Fibroblast of gingiva (primary cell): ENCODE results near the gene RENBP.
A peak's percentile ranks its signal among the peaks of the same experiment; 100 is the strongest.

Experiments
- DNase-seq: peaks from one replicate; pipeline ENCODE4 v3.0.0-alpha.2; 2011; ENCODE audit warnings: low read depth

RENBP gene

DNA sequence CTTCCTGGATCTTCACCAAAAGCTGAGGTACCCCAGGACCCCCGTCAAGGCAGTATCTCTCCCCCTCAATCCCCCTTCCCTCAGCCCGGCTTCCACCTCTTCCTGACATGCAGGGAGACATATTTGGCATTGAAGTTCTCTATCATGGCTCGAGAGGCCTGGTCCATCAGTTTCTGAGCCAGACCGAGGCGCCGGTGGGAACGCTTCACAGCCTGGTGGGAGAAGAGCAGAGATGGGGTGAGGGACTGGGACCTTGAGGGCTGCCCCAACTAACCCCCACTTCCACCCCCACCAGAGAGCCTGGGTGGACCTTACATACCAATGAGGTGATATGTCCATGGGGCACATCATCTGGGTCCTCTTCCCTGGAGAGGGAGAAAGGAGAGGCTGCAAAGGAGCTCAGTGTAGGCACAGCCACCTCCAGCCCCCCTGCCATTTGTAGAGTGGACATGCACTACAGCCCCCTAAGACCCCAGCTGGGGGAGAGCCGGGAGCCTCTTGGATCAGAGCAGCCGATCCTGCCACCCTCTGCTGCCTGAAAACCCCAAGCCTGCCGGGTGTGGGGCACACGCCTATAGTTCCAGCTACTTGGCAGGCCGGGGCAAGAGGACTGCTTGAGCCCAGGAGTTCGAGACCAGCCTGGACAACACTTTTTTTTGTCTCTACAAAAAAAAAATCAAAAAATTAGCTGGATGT is 12.1 kb downstream of the RENBP start:
- DNase-seq = no peak

DNA sequence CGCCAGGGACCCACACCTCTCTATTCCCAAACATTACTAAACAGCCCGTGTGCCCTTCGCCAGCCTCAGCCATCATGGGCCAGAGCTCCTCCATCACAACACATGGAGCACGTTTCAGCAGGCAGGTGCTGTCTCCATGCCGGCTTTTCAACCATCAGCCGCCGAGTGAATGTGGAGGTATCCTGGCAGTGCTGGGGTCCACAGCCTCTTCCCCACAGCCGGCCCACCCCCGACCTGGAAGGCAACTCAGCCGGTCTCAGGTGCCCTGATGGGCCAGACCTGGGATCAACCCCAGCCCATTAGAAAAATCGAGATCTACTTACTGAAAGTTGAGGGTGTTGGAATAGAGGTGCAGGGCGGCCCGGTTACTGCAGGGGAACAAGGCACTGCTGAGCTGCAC is 12.7 kb downstream of the RENBP start:
- no peak for DNase-seq

DNA sequence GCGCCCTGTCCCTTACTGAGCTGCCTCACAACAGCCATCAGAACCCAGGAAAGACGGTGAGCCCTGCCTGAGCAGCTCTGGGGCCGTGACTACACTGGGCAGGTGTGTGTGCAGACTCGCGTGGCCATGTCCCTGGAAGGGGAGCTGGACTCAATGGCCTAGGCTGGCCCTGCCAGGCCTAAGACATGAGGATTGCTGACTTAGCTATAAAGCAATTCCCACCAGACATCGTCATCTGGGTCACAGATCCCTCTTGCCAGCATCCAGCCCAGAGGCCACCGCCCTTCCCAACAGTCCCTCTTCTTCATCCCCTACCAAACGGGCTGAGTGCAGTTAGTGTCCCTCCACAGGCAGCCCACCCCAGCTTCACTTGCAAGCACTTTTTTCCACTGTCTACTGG is 13.3 kb downstream of the RENBP start:
- DNase-seq = no peak

DNA sequence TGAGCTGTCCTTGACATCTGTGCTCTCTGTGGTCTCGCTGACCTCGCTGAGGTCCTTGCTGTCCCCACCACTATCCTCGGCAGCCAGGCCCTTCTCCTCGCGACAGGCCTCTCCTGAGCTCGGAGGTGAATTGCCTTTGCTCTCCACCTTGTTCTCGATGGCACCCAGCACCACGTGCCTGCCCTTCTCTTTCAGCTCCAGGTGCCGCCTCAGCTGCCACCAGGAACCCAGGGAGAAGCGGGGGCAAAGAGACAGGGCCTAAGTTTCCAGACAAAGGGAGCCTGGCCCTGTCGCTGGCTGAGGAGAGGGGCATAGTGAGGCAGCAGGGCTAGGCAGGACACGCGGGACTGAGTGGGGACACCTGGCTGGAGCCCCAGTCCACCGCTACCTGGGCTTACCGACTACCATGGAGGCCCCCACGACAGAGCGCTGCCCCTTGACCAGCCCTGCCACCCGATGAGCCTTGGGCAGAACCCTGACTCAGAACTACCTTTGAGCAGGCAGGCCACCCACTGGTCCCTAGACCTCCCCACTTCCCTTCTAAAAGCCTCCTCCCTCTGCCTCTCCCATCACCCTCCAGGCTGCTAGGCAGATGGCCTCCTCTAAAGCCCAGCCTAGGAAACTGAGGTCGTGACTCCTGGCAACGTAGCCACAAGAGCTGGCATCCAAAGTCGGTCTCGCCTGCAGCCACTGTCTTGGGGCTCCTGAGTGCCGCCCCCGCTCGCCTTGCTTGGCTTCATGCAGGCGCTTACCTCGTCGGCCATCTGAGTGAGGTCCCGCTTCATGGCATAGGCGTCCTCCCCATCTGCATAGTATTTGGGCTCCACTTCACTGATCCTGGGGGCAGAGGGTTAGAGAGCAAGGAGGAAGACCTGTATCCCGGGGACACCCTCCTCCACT is 14.2 kb downstream of the RENBP start:
- DNase-seq = no peak

DNA sequence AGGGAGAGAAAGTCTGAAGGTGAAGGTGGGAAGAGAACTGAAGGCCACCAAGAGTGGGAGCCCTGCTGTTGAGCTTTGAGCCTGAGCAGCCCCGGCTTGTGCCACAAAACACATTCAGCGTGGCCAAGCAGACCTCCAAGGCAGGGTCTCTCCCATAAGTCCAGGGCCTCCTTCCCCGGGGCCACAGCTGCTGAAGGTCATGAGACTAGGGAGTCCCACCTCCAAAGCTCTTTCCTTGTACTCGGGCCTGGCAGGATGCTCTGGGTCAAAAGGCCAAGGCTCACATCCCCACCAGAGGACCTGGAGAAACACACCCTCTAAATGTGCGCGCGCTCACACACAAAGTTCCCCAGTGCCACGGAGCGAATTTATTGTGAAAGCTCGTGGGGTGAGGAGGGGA is 14.9 kb downstream of the RENBP start:
- no peak for DNase-seq

DNA sequence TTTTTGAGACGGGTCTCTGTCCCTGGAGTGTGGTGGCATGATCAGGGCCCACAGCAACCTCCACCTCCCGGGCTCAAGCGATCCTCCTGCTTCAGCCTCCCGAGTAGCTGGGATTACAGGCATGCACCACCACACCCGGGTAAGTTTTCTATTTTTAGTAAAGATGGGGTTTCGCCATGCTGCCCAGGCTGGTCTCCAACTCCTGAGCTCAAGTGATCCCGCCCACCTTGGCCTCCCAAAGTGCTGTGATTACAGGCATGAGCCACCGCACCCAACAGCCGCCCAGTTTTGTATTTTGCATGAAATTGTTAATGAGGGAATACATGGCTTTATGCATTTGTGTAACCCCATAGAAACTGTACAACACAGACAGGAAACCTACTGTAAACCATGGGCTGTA is 15.6 kb downstream of the RENBP start:
- DNase-seq = peak; percentile 8

DNA sequence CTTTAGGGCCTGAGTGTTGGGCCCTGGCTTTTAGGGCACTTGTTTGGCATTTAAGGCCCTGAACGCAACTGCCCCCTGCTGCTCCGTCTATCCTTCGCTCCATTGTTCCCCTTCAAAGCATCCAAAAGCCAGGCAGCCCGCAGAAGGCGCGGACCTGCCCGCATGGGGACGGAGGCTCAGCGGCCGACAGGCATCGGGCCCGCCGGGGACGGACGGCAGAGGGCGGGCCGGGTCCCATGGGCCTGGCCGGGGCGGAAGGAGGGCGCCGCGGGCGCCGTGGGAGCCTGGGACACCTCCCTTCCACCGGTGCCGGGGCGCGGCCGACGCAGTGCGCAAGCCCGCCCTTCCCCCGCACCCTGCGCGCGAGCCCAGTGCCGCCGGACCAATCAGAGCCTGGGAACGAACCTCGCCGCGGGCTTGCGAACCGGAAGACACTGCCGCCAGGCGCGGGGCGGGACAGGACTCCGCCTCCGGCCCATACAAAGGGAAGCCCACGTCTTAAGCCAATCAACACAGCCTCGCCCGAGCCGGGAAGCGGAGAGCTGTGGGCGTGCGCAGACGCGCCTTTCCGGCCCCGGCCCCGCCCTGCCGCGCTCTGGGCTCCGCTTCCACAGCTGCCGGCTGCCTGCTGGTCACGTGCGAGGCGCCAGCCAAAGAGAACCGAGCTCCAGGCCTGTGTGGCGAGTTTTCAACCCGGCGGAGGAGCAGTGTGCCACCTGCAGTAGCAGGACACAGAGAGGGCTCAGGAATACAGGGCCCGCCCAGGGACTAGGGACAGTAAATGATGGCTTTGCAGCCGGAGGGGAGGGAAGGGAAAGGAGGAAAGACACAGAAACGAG is 16.3 kb downstream of the RENBP start:
- peak; percentile 98 for DNase-seq

DNA sequence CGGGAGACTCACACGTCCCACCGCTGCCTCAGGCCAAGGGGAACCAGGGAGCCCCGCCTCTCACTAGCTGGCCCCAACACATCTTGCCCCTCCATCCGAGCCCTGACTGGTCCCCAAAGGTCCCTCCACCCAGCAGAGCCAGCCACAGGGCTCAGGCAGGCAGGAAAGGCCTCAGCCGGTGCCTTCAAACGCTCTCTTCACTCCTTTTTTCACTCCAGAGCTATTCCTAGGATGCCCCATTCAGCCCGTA is 16.8 kb downstream of the RENBP start:
- DNase-seq = no peak

DNA sequence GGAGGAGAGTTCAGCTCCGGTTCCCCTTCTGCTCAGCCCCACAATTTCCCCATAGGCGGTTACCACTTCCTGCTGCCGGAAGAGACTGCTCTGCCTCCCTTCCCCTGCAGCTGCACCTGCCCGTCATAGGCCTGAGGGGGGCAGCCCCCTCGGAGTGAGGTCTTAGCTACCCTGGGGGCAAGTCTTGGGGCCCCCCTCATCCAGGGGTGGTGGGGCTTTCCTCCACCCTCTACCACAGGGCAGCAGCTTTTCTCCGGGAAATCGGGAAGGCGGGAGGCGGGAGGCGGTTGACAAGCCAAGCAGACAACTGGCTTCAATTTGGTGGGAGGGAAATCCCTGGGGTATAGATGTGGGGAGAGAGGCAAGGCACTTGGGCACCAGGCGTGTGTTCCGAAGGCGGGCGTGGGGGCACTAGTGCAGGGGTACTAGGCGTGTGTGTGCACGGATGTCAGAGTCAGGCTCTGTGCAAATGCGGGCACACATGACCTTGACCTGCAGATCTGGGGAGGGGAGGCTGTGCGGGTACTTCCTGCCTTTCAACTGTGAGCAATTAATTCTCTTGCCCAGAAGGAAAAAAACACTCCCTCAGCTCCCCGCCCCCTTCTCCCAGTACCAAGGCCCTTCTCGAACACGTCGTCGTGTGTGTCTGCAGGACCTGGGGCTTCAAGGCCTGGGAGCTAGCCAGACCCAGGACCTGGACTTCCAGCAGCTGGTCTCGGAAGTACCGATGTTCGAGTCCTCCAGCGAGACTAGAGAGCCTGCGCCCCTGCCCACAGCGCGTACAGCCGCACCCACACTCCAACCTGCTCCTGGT is 17.4 kb downstream of the RENBP start:
- DNase-seq = peak; percentile 24

DNA sequence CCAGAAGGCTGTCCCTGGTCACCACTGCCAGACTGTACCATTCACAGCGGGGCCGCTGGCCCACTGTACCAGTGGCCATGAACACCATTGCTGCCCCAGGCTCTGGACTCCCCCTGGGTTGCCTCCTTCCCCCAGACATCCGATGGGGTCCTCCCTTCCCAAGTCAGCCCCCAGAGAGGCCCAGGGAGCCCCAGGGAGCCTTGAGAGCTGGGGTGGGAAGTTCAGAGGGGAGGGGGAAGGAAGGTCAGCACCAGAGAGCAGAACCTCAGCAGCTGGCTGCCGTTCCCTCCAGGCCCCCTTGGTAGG is 17.9 kb downstream of the RENBP start:
- no peak for DNase-seq

DNA sequence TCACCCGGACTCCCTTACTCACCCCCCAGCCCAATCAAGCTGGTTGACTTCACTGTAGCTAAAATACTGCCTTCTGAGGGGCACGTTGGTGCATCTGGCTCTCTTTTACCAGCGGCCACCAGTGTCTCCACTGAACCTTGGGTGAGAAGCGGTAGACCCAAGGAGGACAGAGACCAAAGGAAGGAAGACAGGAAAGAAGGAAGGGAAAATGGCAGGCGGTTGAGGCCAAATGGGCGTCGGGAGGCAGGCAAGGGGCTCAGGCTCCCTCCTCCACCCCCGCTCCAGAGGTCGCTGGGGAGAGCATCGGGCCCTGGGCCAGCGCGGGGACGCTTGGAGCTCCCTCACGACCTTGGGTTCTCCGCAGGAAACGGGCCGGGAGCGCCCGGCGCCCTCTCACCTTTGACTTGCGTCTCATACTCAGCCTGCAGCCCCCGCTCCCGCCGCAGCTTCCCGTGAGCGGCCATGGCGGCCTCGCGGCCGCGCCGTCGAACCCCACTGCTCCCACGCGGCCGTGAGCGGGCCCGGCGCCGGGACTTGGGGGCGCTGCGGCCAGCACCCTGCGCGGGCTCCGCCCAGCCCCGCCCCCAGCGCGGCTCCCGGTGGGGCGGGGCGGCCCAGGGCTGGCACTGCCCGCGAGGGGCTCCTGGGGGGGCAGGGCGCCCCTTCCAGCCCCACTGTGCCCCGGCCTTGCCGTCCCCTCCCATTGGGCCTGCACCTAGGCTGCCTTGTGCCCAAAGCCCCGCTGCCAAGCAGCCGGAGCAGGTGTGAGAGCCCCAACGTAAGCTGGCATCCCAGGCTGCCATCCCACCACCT is 18.5 kb downstream of the RENBP start, which contains the start of gene ARHGAP4:
Gene ARHGAP4 (minus strand): TSS at position 526 of the 813 bp plus-strand sequence. CDS start 62 bp downstream, at position 464.
- no peak for DNase-seq

DNA sequence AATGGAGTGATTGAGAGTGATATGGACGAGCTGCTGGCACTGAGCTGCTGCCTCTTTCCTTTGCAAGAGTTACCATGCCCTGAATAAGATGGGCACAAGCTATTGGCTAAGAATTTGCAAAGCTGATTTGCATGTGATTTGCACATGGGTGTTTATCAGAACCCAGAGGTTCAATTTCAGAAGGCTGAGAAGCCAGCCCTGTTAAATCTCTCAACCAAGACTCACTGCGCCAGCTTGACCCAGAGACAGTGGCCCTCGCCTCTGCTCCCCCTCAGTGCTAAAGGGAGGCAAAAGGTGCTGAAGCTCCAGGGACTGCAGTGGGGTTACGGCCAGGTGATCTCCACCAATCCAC is 19.1 kb downstream of the RENBP start:
- DNase-seq = no peak

DNA sequence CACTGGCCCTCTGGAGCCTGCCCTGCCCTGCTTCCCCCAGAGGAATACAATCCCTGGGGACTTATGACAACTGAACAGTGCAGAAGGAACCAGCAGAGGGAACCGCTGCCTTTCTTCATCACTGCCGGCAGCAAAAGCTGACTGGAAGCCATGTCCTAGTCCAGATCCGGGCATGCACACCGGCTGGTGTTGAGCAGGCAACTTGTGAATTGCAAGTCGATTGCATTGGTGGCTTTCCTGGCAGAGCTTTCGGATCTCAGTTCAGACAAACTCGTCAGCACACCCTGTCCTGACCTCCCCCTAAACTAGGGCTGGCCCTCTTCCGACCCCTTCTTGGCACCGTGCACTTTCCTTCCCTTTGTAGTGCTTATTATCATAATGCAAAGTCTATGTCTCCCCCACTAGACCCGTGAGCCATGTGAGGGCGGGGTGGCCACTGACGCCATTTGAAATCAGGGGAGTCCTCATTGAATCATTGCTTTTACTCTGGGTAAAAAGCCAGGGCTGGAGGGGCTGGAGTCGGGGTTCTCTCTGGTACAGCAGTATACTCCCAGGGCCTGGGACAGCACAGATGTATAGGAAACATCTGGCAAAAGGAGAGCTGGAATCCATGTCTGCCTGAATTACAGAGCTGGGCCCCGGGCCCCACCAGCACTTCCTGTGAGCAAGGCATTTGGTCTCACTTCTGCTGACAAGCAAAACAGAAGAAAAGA is 20.1 kb downstream of the RENBP start:
- peak; percentile 19 for DNase-seq

DNA sequence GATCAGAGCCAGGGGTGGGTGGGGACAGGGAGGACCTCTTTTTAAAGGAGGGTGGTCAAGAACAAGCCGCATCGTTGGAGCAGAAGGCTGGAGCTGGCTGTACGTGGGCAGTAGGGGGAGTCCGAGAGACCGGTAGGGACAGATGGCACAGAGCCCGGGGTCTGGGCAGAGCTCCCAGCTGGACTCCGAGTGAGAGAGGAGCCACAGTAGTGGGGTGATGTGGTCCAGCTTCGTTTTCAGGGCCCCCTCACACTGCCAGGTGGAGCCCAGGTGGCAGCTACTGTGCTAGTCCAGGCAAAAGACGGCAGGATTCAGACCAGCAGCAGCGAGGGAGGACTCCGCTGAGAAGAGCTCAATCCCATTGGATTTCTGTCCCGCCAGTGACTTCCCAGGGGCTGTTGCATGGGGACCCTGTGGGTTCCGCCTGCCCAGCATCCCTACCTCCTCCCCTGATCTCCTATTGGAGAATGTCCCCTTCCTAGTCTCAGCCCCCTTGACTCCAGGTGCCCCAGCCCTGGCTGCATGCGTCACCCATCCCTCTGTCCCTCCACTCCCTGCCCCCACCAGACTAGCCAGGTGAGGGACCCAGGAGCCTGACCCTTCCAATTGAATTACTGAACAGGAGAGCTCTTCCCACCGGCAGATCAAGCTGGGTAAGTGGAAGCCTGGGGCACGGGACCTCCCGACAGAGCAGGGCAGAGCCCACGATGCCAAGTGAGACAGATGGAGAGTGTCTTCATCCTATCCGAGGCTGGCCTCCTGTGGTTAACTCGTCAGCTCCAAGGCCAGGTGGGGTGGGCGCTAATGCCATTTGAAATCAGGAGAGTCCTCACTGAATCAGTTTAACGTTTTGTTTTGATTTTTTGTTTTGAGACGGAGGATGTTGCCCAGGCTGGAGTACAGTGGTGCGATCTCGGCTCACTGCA is 21.2 kb downstream of the RENBP start:
- DNase-seq = peak; percentile 41

DNA sequence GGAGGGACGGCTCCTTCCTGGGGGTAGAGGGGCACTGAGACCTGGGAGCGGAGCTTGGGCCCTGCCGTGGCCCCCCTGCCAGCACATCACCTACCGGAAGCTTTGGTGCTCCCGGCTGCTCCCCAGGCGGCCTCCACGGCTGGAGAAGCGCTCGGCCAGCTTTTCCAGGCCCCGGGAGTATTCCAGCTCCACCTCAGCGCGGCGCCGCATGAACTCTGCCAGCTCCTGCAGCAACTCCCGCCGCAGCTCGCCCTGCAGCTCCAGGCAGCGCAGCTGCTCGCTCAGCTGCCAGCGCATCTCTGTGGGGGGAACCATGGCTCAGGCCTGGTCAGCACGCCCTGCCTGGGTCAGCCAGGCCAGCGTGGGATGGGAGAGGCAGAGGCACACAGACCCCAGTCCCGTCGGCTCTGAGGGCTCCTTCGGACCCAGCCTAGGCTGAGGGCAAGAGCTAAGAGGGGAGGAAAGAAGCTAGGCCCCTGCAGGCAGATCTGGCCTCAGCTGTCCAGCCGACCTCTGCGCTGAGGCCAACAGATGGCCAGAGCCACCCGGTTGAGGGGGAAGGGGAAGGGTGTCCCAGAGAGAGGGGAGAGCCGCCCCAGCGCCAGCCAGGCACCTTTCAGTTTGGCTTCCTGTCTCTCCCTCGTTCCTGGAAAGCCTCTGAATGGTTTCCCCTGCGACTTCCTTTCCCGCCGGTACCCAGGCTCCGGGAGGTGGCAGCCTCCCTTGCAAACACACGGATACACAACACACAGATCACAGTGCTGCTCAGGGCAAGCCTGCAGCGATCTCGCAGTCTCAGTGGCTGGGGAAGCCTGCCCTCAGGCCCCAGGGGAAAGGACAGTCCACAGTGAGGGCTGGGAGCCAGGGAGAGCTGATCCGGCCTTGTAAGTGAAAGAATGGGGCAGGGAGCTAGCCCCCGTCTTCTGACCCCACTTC is 22.7 kb downstream of the RENBP start:
- no peak for DNase-seq

DNA sequence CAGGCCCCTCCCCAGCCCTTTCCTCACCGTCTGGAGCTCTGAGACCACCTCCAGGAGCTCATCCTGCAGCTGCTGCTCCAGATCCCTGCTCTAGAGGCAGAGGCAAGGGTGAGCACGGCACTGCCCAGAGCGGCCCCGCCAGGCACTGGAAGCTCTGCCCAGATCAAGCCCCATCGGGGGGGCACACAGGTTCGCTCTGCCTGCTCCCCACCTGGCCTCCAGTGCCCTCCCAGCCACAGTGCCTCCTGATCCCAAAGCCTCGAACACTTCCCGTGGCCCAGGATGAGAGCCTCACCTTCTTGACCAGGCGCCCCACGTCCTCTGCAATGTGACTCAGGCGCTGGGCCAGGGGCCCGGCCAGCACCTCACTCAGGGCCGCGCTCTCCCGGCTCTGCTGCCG is 23.4 kb downstream of the RENBP start:
- DNase-seq = no peak

DNA sequence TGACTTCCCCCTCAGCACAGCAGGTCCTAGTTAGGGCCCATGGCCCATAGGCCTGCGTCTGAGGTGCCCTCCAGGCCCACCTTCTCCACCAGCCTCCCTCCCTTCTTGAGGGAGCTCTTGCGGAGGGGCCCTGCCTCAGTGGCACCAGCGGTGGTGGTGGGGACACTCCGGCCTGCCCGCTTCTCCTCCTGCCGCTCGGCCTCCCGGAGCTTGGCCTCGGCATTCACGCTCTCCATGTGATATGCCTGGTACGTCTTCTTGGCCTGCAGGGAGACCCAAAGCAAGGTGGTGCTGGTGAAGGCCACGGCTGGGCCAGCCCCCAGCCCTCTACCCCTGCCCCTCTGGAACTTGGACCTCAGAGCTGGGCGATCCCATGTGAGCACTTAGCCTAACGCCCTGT is 23.9 kb downstream of the RENBP start:
- no peak for DNase-seq

DNA sequence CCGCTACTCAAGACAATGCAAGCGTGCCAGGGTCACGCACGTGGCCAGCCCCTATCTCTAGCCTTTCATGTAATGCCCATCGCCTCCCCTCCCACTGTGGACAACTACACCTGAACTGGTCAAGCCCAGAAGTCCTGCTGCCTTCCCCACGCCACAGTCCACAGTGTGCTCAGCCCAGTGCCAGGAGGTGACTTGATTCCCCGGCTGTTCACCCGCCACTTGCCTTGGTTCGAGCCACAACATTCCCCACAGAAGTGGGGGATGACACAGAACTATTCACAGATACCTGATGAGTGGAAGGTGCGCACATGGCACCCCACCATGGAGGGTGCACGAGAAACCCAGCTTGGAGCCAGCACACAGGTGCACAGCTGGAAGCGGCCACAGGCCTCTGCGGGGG is 25.2 kb downstream of the RENBP start:
- DNase-seq = no peak
